HepG2 (cell line): ENCODE results near the gene BEGAIN. TPM values are rescaled to one million over a fixed set of nuclear protein-coding genes. Genes with fewer than 3 reads are reported as not detected.

ENCODE experiments used
- ATAC-seq: fragments of 200-7000 bp; cut with Tn5 transposase; 3 replicates; pipeline ENCODE4 v1.9.1; 2020; ENCODE audit warnings: mild to moderate bottlenecking, moderate library complexity
- BruUV-seq: library from RNA; stranded (reverse); fragments of 400-500 nt; replicated peaks from 2 replicates; lab custom pipeline; 2021; lab: Mats Ljungman, UMichigan
- CTCF ChIA-PET: fragments of 300-600 bp; formaldehyde crosslinking; extraction: SDS; loops from one replicate; lab custom pipeline; 2021; ENCODE audit warnings: low total read pairs, inconsistent platforms, low intra/inter-chr PET ratio; lab: Yijun Ruan, JAX
- POLR2A ChIA-PET: fragments of 350-600 bp; sonication (Branson Sonifier 250); formaldehyde crosslinking; loops from one replicate; lab custom pipeline; 2020; ENCODE audit warnings: antibody characterized with exemption, inconsistent platforms; lab: Yijun Ruan, JAX
- DNase-seq: peaks from one replicate; pipeline ENCODE4 v3.0.0-alpha.2; 2015; ENCODE audit warnings: low spot score
- FAIRE-seq: peaks from 3 replicates; lab custom pipeline; 2011; peaks lifted over from hg19 to GRCh38; lab: Jason Lieb, UNC
- H2AFZ ChIP-seq: one replicate; pipeline ENCODE4 v1.6.1; 2011; ENCODE audit warnings: low read length, inconsistent platforms
- H3K27ac ChIP-seq: fragments of 300-600 bp; 3 replicates; pipeline ENCODE4 v1.8.0; 2011; ENCODE audit warnings: mixed run types, mild to moderate bottlenecking, mixed read lengths, low read length, inconsistent platforms; ENCODE audit not compliant: insufficient read depth; ENCODE audit errors: extremely low read length
- H3K27me3 ChIP-seq, 2 experiments: fragments of 200-600 bp in 1 of 2; 2 replicates in 1 of 2; 3 replicates in 1 of 2; pipeline versions ENCODE4 v1.6.0 to v1.8.0; 2011; ENCODE audit warnings: low read length in 2 of 2, mild to moderate bottlenecking in 2 of 2, moderate library complexity in 2 of 2, inconsistent platforms in 1 of 2; ENCODE audit not compliant: insufficient read depth in 2 of 2, control insufficient read depth in 1 of 2
- H3K36me3 ChIP-seq, 2 experiments: fragments of 200-600 bp in 1 of 2; replicated peaks in 1 of 2; 2 replicates in 1 of 2; 3 replicates in 1 of 2; pipeline versions ENCODE4 v1.5.1 to v1.8.0; 2011; ENCODE audit warnings: low read length in 2 of 2, inconsistent platforms in 1 of 2; ENCODE audit not compliant: insufficient read depth in 2 of 2, control insufficient read depth in 1 of 2
- H3K4me1 ChIP-seq: 2 replicates; pipeline ENCODE4 v1.5.1; 2012; ENCODE audit warnings: low read length, inconsistent platforms; ENCODE audit not compliant: insufficient read depth
- H3K4me2 ChIP-seq: 2 replicates; pipeline ENCODE4 v1.6.0; 2011; ENCODE audit warnings: low read depth, low read length, inconsistent platforms
- H3K4me3 ChIP-seq, 3 experiments: fragments of 200-600 bp in 1 of 3; sonication (generic), shearing (Covaris generic) in 1 of 3; replicated peaks in 1 of 3; 2 replicates each; pipeline ENCODE4 v1.5.1; 2011 to 2016; ENCODE audit warnings: low read length in 3 of 3, inconsistent platforms in 2 of 3, low read depth in 2 of 3, mild to moderate bottlenecking in 2 of 3, control low read depth in 1 of 3, mixed read lengths in 1 of 3; ENCODE audit not compliant: insufficient read depth in 1 of 3
- H3K79me2 ChIP-seq: one replicate; pipeline ENCODE4 v1.6.1; 2011; ENCODE audit warnings: low read length, inconsistent platforms; ENCODE audit not compliant: insufficient read depth
- H3K9ac ChIP-seq: 2 replicates; pipeline ENCODE4 v1.6.0; 2011; ENCODE audit warnings: mild to moderate bottlenecking, low read depth, low read length, inconsistent platforms; ENCODE audit not compliant: insufficient read depth
- H3K9me3 ChIP-seq: 2 replicates; pipeline ENCODE4 v1.5.1; 2012; ENCODE audit warnings: mild to moderate bottlenecking, low read length
- H4K20me1 ChIP-seq: 2 replicates; pipeline ENCODE4 v1.6.0; 2011; ENCODE audit warnings: inconsistent platforms, mild to moderate bottlenecking, low read length, moderate library complexity; ENCODE audit not compliant: insufficient read depth
- ATM ChIP-seq: fragments of 450-650 bp; IDR thresholded peaks from 2 replicates; pipeline ENCODE4 v1.7.1; 2017; ENCODE audit warnings: mild to moderate bottlenecking, borderline replicate concordance
- HIC2 ChIP-seq: sonication (generic); formaldehyde crosslinking; IDR thresholded peaks from 2 replicates; pipeline ENCODE4 v1.9.0; 2022; ENCODE audit warnings: low read depth, missing genetic modification reagents
- NFE2L2 ChIP-seq: fragments of 150-350 bp; IDR thresholded peaks from 2 replicates; pipeline ENCODE4 v1.6.1; 2014; ENCODE audit warnings: low read length
- POLR2AphosphoS5 ChIP-seq: IDR thresholded peaks from 2 replicates; pipeline ENCODE4 v1.6.1; 2012; ENCODE audit warnings: low read depth, low read length
- SOX13 ChIP-seq, 3 experiments: fragments of 450-650 bp in 1 of 3; sonication (generic) in 1 of 3; formaldehyde crosslinking in 1 of 3; IDR thresholded peaks in 2 of 3; conservative IDR thresholded peaks in 1 of 3; 2 replicates each; pipeline versions ENCODE4 v1.5.0 to v1.6.1; 2016 to 2020; ENCODE audit warnings: antibody characterized with exemption in 1 of 3, mild to moderate bottlenecking in 1 of 3, missing compliant biosample characterization in 1 of 3, missing genetic modification reagents in 1 of 3, moderate library complexity in 1 of 3
- ZNF564 ChIP-seq: sonication (generic); formaldehyde crosslinking; IDR thresholded peaks from 2 replicates; pipeline ENCODE4 v1.8.1; 2023; ENCODE audit warnings: mild to moderate bottlenecking, missing genetic modification reagents
- ZNF619 ChIP-seq: sonication (generic); formaldehyde crosslinking; IDR thresholded peaks from 2 replicates; pipeline ENCODE4 v1.4.0; 2020; ENCODE audit warnings: mild to moderate bottlenecking, missing genetic modification reagents
- ZNF770 ChIP-seq: sonication (generic); formaldehyde crosslinking; IDR thresholded peaks from 2 replicates; pipeline ENCODE4 v1.5.0; 2020; ENCODE audit warnings: mild to moderate bottlenecking, missing genetic modification reagents
- in situ Hi-C: cut with HindIII; loops from 2 replicates; pipeline ENCODE4 v1.10.0; 2017; ENCODE audit warnings: low pct_unique_long_range_greater_than_20kb; ENCODE audit not compliant: extremely low pct_ligation_motif_present
- intact Hi-C: fragments of 100-400 bp; cut with micrococcal nuclease; formaldehyde crosslinking; loops from one replicate; pipeline ENCODE4 v1.10.0; 2022; ENCODE audit not compliant: unreplicated experiment
- polyA plus RNA-seq, 8 experiments: library from polyadenylated mRNA; depleted of rRNA in 3 of 8; stranded (reverse) in 7 of 8; unstranded in 1 of 8; fragments of >200 nt; fragmentation: Illumina TruSeq in 4 of 8; extraction: Trizol in 4 of 8; gene quantifications; 2 replicates each; pipeline versions ENCODE4 v1.2.1 to v1.2.3, GENCODE V29; 2011 to 2016; ENCODE audit warnings: low read depth in 4 of 8, missing spikeins in 1 of 8, mixed read lengths in 1 of 8; ENCODE audit not compliant: insufficient read depth in 1 of 8
- total RNA-seq, 5 experiments: library from RNA; depleted of rRNA; stranded (reverse); fragments of >200 nt; fragmentation: Illumina TruSeq; extraction: Trizol; gene quantifications; 2 replicates each; pipeline ENCODE4 v1.2.3, GENCODE V29; 2016; ENCODE audit warnings: low read depth in 1 of 5

The BEGAIN gene
- total and polyA plus RNA-seq, 2 of the 13 experiments (the other 11 are each of a cell fraction or from before 2014, with no cell fraction given) = not detected

- no peak for FAIRE-seq
- Histone ChIP-seq H3K79me2 (no peaks in the 10 kb centered on the region), H2AFZ (no peak overlapping the region), H3K27ac (no peak overlapping the region), H3K36me3 (no peaks in the 10 kb centered on the region), H3K27me3 (peaks cover 2 to 50% of the 10 kb centered on the region in 2 experiments), H3K4me1 (peaks cover 12% of the 10 kb centered on the region), H3K9me3 (no peaks in the 10 kb centered on the region), H3K4me2 (no peak overlapping the region), H3K9ac (no peak overlapping the region), H4K20me1 (no peaks in the 10 kb centered on the region), H3K4me3 (no peak overlapping the region)
- no TSS peak for BruUV-seq
- CTCF ChIA-PET = no interaction called here
- in situ Hi-C loops (no loop called here), intact Hi-C loops (no loop called here)
- no peak for DNase-seq
- POLR2A ChIA-PET = no interaction called here
- no peak for ATAC-seq
- TF ChIP-seq ZNF619 (CRISPR knock-in tag) (no peak), SOX13 (IDR thresholded peaks at IDR 0.05) (no peak), SOX13 (CRISPR knock-in tag; conservative IDR thresholded peaks at IDR 0.05 in 1 of 2, IDR thresholded peaks at IDR 0.05 in 1 of 2) (no peak), HIC2 (CRISPR knock-in tag) (no peak), POLR2AphosphoS5 (no peak), NFE2L2 (no peak), ATM (no peak), ZNF770 (CRISPR knock-in tag) (no peak), ZNF564 (CRISPR knock-in tag) (no peak)
Measured at GRCh38 chr14:100614803-100615202, 27.6 kb upstream of the BEGAIN start.
